CD4-positive, alpha-beta T cell treated with Interleukin-2 at 100 ng/mL for 4 hours (primary cell): Measurements from ENCODE around the gene PSMB10.
"Not testable (repeated sequence)": the region's sequence is repeated elsewhere in the genome, so short reads cannot be mapped to it uniquely, and the experiment has no call there.

Experiments used
- DNase-seq: peaks from one replicate; pipeline ENCODE4 v3.0.0-alpha.2; 2020; ENCODE audit warnings: low spot score

Gene PSMB10

GRCh38 chr16:67942200-67942509 is 5.5 kb upstream of the PSMB10 start:
- DNase-seq: peak; percentile 32

DNA sequence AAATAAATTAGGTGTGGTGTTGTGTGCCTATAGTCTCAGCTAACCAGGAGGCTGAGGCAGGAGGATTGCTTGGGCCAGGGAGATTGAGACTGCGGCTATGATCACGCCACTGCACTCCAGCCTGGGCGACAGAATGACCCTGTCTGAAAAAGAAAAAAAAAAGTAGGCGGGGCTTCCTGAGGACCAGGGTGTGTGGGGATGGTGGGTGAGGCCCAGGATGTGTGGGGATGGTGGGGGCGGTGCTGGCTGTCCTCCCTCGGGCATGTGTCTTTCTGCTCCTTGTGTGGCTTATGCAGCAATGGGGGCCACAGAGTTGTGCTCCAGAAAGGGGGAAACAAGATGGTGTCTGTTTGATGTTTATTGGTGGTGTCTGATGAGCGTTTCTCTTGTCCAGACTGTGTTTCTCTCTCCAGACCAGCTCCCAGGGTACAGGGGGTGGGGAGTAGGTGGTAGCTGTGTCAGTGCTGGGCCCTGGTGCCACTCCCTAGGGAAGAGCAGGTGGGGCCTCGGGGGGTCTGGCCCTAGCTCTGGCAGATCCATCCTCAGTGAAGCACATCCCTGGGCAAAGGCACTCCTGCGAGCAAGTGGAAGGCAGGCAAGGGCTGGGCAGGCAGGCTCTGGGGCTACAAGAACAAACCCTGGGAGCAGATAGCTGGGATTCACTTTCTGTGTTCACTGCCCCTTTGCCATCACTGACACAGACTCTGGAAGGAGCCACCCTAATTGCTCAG is 5.0 kb upstream of the PSMB10 start:
- no peak for DNase-seq

DNA sequence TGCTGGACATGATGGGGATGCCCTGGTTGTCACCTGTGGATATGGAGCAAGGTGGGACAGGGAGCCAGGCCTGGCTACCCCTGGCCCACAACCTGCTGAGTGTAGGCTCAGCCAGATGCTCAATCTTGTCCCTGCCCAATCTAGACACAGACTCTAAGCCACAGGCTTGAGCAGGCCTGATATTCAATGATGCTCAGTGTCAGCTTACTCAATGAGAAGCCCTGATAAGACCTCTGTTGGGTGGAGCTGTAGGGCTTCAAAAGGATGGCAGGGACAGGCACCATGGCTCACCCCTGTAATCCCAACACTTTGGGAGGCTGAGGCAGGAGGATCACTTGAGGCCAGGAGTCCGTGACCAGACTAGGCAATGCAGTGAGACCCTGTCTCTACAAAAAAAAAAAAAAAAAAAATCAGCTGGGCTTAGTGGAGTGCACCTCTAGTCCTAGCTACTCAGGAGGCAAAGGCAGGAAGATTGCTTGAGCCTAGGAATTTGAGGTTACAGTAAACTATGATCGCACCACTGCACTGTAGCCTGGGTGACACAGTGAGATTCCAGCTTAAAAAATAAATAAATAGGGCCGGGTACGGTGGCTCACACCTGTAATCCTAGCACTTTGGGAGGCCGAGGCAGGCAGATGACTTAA is 3.9 kb upstream of the PSMB10 start:
- no peak for DNase-seq

- DNase-seq: peak; percentile 16
Observed at GRCh38 chr16:67939507-67940445, 3.1 kb upstream of the PSMB10 start.

GRCh38 chr16:67937713-67938112 is 1.1 kb upstream of the PSMB10 start:
- DNase-seq: not testable (repeated sequence)

DNA sequence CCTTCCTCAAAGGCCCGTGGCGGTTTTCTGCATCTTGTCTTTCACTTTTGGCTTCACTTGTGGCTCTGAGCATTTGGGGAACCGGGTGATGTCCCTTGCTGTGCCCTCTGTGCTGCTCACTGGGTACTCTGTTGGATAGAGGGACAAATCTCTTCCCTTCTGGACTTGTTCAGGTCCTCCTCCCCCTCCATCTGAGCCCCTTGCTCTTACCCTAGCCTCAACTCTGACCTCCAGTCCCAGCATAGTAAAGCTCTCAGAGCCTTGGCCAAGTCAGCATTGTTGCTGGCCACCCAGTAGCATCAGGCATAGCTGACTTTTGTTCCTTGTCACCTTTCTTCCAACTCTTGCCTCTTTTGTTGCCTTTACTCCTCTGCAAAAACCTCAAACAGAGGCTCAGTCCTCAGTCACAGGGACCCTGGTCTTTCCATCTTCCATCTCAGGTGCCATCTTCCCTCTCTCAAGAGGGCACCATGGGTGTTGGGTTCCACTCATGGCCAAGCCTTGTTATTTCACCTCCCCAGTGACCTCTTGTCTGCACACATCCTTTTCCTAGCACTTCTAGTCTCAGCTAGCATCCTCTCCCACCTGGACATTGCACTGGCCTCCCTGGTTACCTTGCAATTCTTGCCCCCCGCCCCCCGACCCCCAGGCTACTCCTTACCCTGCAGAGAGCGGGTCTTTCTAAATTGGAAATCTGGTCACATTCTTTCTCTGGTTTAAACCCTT is 393 bp upstream of the PSMB10 start:
- DNase-seq: peak; percentile 83

- DNase-seq: peak; percentile 97
Observed at GRCh38 chr16:67935402-67936123, 1.1 kb downstream of the PSMB10 start.

- no peak for DNase-seq
Observed at GRCh38 chr16:67935101-67935401, 1.6 kb downstream of the PSMB10 start.

DNA sequence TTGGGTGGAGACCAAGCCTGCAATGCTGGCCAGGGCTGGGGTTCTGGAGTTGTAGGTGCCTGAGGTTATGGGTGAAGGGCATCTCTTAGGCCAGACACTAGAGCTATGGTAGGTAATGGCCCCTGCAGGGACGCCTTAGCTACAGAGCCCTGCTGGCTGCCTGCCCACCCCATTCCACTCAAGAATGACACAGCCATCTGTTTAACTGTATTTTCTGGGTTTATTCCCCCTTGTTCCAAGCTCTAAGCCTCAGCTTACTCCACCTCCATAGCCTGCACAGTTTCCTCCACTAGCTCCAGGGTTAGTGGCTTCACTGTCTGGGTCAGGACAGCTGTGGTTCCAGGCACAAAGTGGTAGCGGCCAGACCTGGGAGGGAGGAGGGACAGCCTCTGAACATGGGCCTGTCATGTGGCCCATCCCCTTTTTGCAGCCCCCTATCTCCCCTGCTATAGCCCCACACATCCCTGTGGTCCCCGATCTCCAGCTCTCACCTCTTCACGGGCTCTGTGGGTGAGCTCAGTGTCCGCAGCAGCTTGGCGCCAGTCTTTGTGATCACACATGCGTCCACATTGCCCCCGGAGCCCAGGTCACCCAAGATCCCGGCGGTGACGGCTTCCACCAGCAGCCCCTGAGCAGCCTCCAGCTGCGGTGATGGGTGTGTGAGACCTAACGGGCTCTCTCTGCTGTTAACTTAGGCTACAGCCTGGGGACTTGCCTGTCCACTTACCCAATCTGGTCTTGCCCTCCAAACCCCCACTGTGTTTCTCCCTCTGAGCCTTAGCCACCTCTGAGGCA is 2.1 kb downstream of the PSMB10 start:
- no peak for DNase-seq

DNA sequence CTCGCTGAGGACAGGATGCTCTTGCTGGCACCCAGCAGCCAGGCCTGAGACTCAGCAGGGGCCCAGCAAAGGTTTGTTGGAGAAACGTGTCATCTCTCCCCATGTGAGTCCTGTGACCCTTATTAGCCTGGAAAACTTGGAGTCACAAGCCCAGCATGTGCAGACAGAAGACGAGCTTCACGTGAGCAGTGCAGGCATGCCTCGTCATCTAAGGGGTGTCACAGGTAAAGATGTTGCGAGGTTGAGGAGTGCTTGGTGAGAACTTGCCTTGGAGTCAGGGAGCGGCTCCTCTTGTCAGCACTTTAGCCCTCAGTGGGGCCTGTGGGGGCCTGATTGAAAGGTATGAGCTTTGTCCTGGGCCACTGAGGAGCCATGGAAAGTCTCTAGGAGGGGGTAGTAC is 2.8 kb downstream of the PSMB10 start:
- DNase-seq: no peak

- DNase-seq: no peak
Observed at GRCh38 chr16:67932462-67932840, 4.2 kb downstream of the PSMB10 start.

- no peak for DNase-seq
Observed at GRCh38 chr16:67931712-67932461, 4.8 kb downstream of the PSMB10 start, which contains the start of gene CTRL. Gene CTRL (minus strand): TSS chr16:67931862. CDS start chr16:67931852, 10 bp downstream.

DNA sequence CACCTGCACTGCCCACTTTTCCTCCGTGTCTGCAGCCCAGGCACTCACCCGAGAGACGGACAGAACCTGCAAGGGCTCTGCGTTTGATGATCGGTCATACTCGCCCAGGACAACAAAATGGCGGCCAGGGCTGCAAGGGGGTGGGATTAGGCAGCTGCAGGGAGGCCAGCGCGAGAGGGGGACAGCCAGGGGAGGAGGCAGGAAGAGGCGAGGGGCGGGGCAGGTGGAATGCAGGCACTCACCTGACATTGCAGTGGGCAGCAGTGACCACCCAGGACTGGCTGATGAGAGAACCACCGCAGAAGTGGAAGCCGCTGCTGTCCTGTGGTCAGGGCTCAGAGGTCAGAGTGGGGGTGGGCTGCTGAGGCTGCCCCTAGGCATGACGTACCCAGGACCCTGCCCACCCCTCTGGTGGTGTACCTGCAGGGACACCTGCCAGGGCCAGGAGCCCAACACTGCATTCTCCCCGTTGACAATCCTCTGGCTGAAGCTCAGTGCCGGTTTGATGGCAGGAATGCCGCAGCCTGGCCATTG is 5.9 kb downstream of the PSMB10 start:
- DNase-seq: no peak

DNA sequence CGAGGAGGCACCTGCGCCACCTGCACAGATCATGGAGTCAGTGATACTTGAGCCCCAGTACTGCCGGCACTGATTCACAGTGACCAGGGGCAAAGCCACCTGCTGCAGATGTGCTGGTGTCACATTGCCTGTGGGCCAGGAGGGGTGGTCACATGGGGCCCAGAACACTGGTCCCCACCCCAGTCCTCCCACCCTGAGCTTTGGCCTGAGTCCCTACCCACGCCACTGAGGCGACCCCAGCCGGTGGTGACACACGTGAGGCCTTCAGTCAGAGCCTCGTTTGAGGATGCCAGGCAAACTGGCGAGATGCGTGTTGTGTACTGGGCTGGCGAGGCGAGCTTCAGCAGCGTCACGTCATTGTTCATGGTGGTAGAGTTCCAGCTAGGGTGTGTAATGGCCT is 6.5 kb downstream of the PSMB10 start:
- no peak for DNase-seq

GRCh38 chr16:67928561-67929364 is 7.9 kb downstream of the PSMB10 start:
- DNase-seq: peak; percentile 81

- no peak for DNase-seq
Observed at GRCh38 chr16:67928147-67928546, 8.5 kb downstream of the PSMB10 start.

DNA sequence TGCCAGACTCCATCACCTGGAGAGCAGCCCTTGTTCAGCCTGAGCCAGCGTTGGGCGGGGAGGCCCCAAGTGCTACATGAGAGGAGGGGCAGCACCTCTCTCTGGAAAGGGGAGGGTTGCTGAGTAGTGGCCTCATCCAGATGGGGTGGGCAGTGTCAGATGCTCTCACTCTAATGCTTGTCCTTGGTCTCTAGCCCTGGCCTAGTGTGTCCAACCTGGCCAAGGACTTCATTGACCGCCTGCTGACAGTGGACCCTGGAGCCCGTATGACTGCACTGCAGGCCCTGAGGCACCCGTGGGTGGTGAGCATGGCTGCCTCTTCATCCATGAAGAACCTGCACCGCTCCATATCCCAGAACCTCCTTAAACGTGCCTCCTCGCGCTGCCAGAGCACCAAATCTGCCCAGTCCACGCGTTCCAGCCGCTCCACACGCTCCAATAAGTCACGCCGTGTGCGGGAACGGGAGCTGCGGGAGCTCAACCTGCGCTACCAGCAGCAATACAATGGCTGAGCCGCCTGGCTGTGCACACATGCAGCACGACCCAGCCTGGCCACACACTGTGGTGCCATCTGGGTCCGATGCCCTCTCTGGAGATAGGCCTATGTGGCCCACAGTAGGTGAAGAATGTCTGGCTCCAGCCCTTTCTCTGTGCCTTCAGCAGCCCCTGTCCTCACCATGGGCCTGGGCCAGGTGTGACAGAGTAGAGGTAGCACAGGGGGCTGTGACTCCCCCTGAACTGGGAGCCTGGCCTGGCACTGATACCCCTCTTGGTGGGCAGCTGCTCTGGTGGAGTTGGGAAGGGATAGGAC is 9.3 kb downstream of the PSMB10 start:
- DNase-seq: no peak

GRCh38 chr16:67926181-67926750 is 10.4 kb downstream of the PSMB10 start:
- DNase-seq: no peak
